GM06990 (cell line): Measurements from ENCODE around the gene RCE1.

Experiments
- DNase-seq: peaks from one replicate; pipeline ENCODE4 v3.0.0-alpha.2; 2011; ENCODE audit not compliant: insufficient read length; ENCODE audit errors: extremely low read depth
- H3K27me3 ChIP-seq: replicated peaks from 2 replicates; pipeline ENCODE4 v1.6.0; 2011; ENCODE audit warnings: low read length; ENCODE audit not compliant: control insufficient read depth, insufficient read depth
- H3K36me3 ChIP-seq: 2 replicates; pipeline ENCODE4 v1.5.1; 2011; ENCODE audit warnings: low read length; ENCODE audit not compliant: control insufficient read depth, insufficient read depth
- H3K4me3 ChIP-seq: replicated peaks from 2 replicates; pipeline ENCODE4 v1.5.1; 2011; ENCODE audit warnings: low read depth, mild to moderate bottlenecking, control low read depth, low read length
- CTCF ChIP-seq: IDR thresholded peaks from 2 replicates; pipeline ENCODE4 v1.5.1; 2011; ENCODE audit warnings: low read length, control low read depth, mild to moderate bottlenecking, inconsistent platforms; ENCODE audit not compliant: insufficient read depth, poor library complexity, severe bottlenecking

RCE1 gene

GRCh38 chr11:66861774-66862558, 18.7 kb downstream of the RCE1 start:
- TF ChIP-seq CTCF, result no peak
- no peak for DNase-seq
- Histone ChIP-seq H3K36me3 (peaks cover 4% of the 10 kb centered on the region), H3K4me3 (no peak overlapping the region), H3K27me3 (no peaks in the 10 kb centered on the region)

- H3K27me3 ChIP-seq, result no peaks in the 10 kb centered on the region
- peaks cover 4% of the 10 kb centered on the region for H3K36me3 ChIP-seq
- no peak for DNase-seq
- no peak overlapping the region for H3K4me3 ChIP-seq
- no peak for TF ChIP-seq CTCF
Measured at GRCh38 chr11:66862559-66863037, 19.4 kb downstream of the RCE1 start.

GRCh38 chr11:66863428-66864125, 20.3 kb downstream of the RCE1 start:
- no peak for DNase-seq
- H3K27me3 ChIP-seq, result no peaks in the 10 kb centered on the region
- peaks cover 4% of the 10 kb centered on the region for H3K36me3 ChIP-seq
- no peak for TF ChIP-seq CTCF
- no peak overlapping the region for H3K4me3 ChIP-seq

- DNase-seq, result no peak
- Histone ChIP-seq H3K4me3 (no peak overlapping the region), H3K36me3 (peaks cover 2% of the 10 kb centered on the region), H3K27me3 (no peaks in the 10 kb centered on the region)
- no peak for TF ChIP-seq CTCF
Measured at GRCh38 chr11:66864172-66864901, 21.1 kb downstream of the RCE1 start.

GRCh38 chr11:66864924-66865697, 21.9 kb downstream of the RCE1 start:
- no peak for TF ChIP-seq CTCF
- Histone ChIP-seq H3K36me3 (no peaks in the 10 kb centered on the region; the same call in 1 of the 2 replicates), H3K4me3 (no peak overlapping the region), H3K27me3 (no peaks in the 10 kb centered on the region)
- no peak for DNase-seq
